IMR-90 (cell line): ENCODE results near the gene ACIN1.

ENCODE experiments used
- MXI1 ChIP-seq: IDR thresholded peaks from 2 replicates; pipeline ENCODE4 v1.6.1; 2012; ENCODE audit warnings: low read depth, mild to moderate bottlenecking, low read length, moderate library complexity, borderline replicate concordance
- TF ChIP-seq, protein P1 (sequence below): conservative IDR thresholded peaks from 2 replicates; pipeline ENCODE4 v1.5.1; 2012; ENCODE audit warnings: mild to moderate bottlenecking, low read depth, low read length, improper control_type of control experiment

GRCh38 chr14:23024612-23025075 is 70.3 kb downstream of the ACIN1 start:
- TF ChIP-seq MXI1: no peak
- TF ChIP-seq, protein P1, sequence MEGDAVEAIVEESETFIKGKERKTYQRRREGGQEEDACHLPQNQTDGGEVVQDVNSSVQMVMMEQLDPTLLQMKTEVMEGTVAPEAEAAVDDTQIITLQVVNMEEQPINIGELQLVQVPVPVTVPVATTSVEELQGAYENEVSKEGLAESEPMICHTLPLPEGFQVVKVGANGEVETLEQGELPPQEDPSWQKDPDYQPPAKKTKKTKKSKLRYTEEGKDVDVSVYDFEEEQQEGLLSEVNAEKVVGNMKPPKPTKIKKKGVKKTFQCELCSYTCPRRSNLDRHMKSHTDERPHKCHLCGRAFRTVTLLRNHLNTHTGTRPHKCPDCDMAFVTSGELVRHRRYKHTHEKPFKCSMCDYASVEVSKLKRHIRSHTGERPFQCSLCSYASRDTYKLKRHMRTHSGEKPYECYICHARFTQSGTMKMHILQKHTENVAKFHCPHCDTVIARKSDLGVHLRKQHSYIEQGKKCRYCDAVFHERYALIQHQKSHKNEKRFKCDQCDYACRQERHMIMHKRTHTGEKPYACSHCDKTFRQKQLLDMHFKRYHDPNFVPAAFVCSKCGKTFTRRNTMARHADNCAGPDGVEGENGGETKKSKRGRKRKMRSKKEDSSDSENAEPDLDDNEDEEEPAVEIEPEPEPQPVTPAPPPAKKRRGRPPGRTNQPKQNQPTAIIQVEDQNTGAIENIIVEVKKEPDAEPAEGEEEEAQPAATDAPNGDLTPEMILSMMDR: no peak
